H7 (cell line): ENCODE results near the gene PMVK. TPM values are rescaled to one million over a fixed set of nuclear protein-coding genes. Genes with fewer than 3 reads are reported as not detected.

Experiments used
- DNase-seq: peaks from one replicate; pipeline ENCODE4 v3.0.0; 2012
- H3K27me3 ChIP-seq: 2 replicates; pipeline ENCODE4 v1.6.0; 2011; ENCODE audit warnings: mild to moderate bottlenecking, low read length; ENCODE audit not compliant: control insufficient read depth, insufficient read depth
- H3K36me3 ChIP-seq: replicated peaks from 2 replicates; pipeline ENCODE4 v1.5.1; 2011; ENCODE audit warnings: low read length; ENCODE audit not compliant: control insufficient read depth, insufficient read depth
- H3K4me3 ChIP-seq: 2 replicates; pipeline ENCODE4 v1.5.1; 2011; ENCODE audit warnings: low read depth, mild to moderate bottlenecking, control low read depth, low read length, moderate library complexity; ENCODE audit not compliant: insufficient read depth
- total RNA-seq: library from RNA; depleted of rRNA; stranded (reverse); fragments of >200 nt; shearing (Covaris generic); gene quantifications from 2 replicates; pipeline ENCODE4 v1.2.3, GENCODE V29; 2014

PMVK gene
- total RNA-seq, 1 experiment from 2014 or later = 7.3 TPM

- Histone ChIP-seq H3K27me3 (no peaks in the 10 kb centered on the region), H3K36me3 (peaks cover 14% of the 10 kb centered on the region), H3K4me3 (no peak overlapping the region)
- DNase-seq = no peak
Observed at GRCh38 chr1:154959426-154959780, 22.9 kb upstream of the PMVK start.

- Histone ChIP-seq H3K4me3 (no peak overlapping the region), H3K27me3 (no peaks in the 10 kb centered on the region), H3K36me3 (peaks cover 12% of the 10 kb centered on the region)
- DNase-seq = no peak
Observed at GRCh38 chr1:154958681-154959425, 22.3 kb upstream of the PMVK start.

- no peaks in the 10 kb centered on the region for H3K27me3 ChIP-seq
- peaks cover 6% of the 10 kb centered on the region for H3K36me3 ChIP-seq
- no peak overlapping the region for H3K4me3 ChIP-seq
- no peak for DNase-seq
Observed at GRCh38 chr1:154958036-154958435, 21.5 kb upstream of the PMVK start.

GRCh38 chr1:154957091-154957657 lies 20.7 kb upstream of the PMVK start:
- no peak overlapping the region for H3K4me3 ChIP-seq

GRCh38 chr1:154956544-154956941 lies 20.0 kb upstream of the PMVK start:
- Histone ChIP-seq H3K36me3 (peaks cover 6% of the 10 kb centered on the region), H3K4me3 (peak overlapping the region; percentile 58), H3K27me3 (no peaks in the 10 kb centered on the region)
- DNase-seq = peak; percentile 71

More at GRCh38 chr1:154957091-154957657, 20.7 kb upstream of the PMVK start:
- H3K36me3 ChIP-seq = peaks cover 6% of the 10 kb centered on the region
- H3K27me3 ChIP-seq = no peaks in the 10 kb centered on the region
- DNase-seq = no peak

- Histone ChIP-seq H3K36me3 (peaks cover 6% of the 10 kb centered on the region), H3K27me3 (no peaks in the 10 kb centered on the region), H3K4me3 (peak within 1 kb of the TSS; percentile 58)
- peak; percentile 96 for DNase-seq
Observed at GRCh38 chr1:154955718-154956543, 19.4 kb upstream of the PMVK start, which contains the start of gene PBXIP1. Gene PBXIP1, minus strand, starts transcription at chr1:154956099. Its CDS starts 2,378 bp downstream, at chr1:154953721.

GRCh38 chr1:154955039-154955717 lies 18.7 kb upstream of the PMVK start:
- no peaks in the 10 kb centered on the region for H3K27me3 ChIP-seq
- peaks cover 6% of the 10 kb centered on the region for H3K36me3 ChIP-seq
- DNase-seq = peak; percentile 73
- peak overlapping the region; percentile 58 for H3K4me3 ChIP-seq

- no peak for DNase-seq
- Histone ChIP-seq H3K4me3 (no peak overlapping the region), H3K27me3 (no peaks in the 10 kb centered on the region), H3K36me3 (peaks cover 4% of the 10 kb centered on the region)
Observed at GRCh38 chr1:154954541-154954940, 18.0 kb upstream of the PMVK start.

GRCh38 chr1:154953611-154954038 lies 17.1 kb upstream of the PMVK start:
- H3K4me3 ChIP-seq = no peak overlapping the region
- H3K36me3 ChIP-seq = peaks cover under 1% of the 10 kb centered on the region; the same call in 1 of the 2 replicates
- H3K27me3 ChIP-seq = no peaks in the 10 kb centered on the region
- DNase-seq = no peak

- DNase-seq = no peak
- Histone ChIP-seq H3K36me3 (no peaks in the 10 kb centered on the region; the same call in 1 of the 2 replicates), H3K4me3 (no peak overlapping the region), H3K27me3 (no peaks in the 10 kb centered on the region)
Observed at GRCh38 chr1:154952664-154953063, 16.1 kb upstream of the PMVK start.

GRCh38 chr1:154951901-154952657 lies 15.6 kb upstream of the PMVK start:
- Histone ChIP-seq H3K36me3 (no peaks in the 10 kb centered on the region; the same call in 1 of the 2 replicates), H3K4me3 (no peak overlapping the region), H3K27me3 (no peaks in the 10 kb centered on the region)
- no peak for DNase-seq

- no peaks in the 10 kb centered on the region; the same call in 1 of the 2 replicates for H3K36me3 ChIP-seq
- DNase-seq = no peak
- no peaks in the 10 kb centered on the region for H3K27me3 ChIP-seq
- H3K4me3 ChIP-seq = no peak overlapping the region
Observed at GRCh38 chr1:154948079-154948478, 11.6 kb upstream of the PMVK start.

- no peak overlapping the region for H3K4me3 ChIP-seq
- H3K36me3 ChIP-seq = no peaks in the 10 kb centered on the region; the same call in 1 of the 2 replicates
- no peak for DNase-seq
- no peaks in the 10 kb centered on the region for H3K27me3 ChIP-seq
Observed at GRCh38 chr1:154945962-154946850, 9.7 kb upstream of the PMVK start.
